Measurements from ENCODE around the gene HECW1.

HECW1 gene

DNA sequence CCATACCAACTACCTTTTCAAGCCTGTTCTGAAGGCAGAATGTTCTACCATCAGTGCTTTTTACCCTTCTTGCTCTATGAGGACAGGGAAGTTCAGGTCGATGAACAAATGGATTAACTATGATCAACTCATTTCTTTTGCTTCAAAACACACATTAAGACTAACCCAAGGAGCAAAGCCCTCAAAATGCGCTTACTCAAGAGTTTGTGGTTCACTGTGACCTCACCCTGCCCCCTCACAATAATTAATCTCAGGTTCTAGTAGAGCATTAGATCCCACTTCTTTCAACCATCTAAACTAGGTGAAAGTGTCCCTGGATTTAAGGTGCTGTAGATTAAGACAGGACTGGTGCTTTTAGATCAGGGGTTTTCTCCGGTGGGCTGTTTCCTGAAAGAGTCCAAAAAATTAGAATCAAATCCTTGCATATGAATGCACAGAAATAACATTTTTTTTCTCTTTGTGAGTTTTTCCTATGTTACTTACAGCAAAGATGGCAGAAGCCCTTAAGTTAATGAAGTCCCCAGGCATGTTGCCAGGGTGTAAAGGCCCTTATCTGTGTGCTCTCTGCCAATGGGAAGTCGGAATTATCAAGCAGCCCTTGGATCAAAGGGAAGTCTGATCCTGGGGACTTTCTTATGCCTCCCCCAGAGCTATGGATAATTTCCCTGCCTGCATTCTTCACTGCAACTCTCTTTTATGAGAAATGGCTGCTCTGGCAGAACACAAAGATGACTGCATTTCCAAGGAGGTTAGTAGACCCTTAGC lies 264.9 kb downstream of the HECW1 start:
- DNase-seq (ENCODE audit: low spot score) = no peak

DNA sequence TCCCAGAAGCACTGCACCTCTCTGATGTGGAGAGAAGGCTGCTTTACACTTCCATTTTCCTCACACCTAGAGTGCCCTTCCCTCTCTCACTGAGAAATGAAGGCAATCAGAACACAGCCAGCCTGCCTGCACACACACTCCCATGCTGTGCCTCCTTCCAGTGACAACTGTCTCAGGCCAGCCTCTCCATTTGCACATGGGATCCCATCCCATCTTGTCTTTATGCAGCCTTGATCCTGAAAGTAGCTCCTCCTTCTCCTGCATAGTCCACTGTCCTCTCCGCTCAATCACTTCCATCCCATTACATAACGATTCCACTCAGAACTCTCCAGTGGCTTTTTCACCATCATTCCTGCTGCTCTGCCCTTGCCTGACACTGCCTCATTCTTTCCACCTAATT lies 266.8 kb downstream of the HECW1 start:
- no peak for DNase-seq (ENCODE audit: low spot score)

- no peak for DNase-seq (ENCODE audit: low spot score)
Observed at GRCh38 chr7:43384616-43385308, 272.3 kb downstream of the HECW1 start.

- no peak for DNase-seq (ENCODE audit: low spot score)
Observed at GRCh38 chr7:43385309-43385680, 272.8 kb downstream of the HECW1 start.

DNA sequence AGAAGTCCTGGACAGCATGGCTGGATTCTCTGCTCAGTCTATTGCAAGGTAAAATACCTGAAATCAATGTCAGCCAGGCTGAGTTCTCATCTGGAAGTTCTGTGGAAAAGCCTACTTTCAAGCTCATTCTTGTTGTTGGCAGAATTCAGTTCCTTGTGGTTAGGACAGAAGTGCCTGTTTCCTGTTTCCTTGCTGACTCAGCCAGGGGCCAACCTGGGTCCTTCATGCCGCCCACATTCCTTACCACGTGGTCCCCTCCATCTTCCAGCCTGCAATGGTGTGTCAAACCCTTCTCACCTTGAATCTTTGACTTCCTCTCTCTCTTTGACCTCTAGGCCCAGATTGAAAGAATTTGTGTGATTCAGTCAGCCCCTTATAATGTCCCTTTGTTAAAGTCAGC lies 273.4 kb downstream of the HECW1 start:
- no peak for DNase-seq (ENCODE audit: low spot score)

DNA sequence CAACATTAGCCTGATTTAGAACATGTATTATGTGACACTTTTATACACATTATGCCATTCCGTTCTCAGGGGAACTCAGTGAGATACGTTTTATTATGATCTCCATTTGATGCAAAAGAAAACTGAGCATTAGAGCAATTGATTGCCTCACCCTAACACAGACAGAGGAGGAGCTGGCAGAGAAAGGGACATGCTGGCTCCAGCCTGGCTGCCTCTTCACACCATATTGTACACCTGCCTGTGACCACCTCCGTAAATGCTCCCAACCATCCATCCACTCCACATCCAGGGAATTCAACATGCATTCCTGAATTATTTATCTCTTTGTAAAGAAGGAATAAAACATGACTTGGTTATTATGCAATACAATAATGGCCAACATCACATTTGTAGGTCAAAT lies 275.5 kb downstream of the HECW1 start:
- no peak for DNase-seq (ENCODE audit: low spot score)

- DNase-seq (ENCODE audit: low spot score) = no peak
Observed at GRCh38 chr7:43390576-43390975, 278.1 kb downstream of the HECW1 start.

- no peak for DNase-seq (ENCODE audit: low spot score)
Observed at GRCh38 chr7:43391518-43391917, 279.1 kb downstream of the HECW1 start.

- no peak for DNase-seq (ENCODE audit: low spot score)
Observed at GRCh38 chr7:43392638-43393330, 280.3 kb downstream of the HECW1 start.

- no peak for DNase-seq (ENCODE audit: low spot score)
Observed at GRCh38 chr7:43394441-43395130, 282.1 kb downstream of the HECW1 start.

GRCh38 chr7:43395351-43395750 lies 282.9 kb downstream of the HECW1 start:
- DNase-seq (ENCODE audit: low spot score) = no peak

GRCh38 chr7:43396187-43396740 lies 283.8 kb downstream of the HECW1 start:
- DNase-seq (ENCODE audit: low spot score) = no peak

DNA sequence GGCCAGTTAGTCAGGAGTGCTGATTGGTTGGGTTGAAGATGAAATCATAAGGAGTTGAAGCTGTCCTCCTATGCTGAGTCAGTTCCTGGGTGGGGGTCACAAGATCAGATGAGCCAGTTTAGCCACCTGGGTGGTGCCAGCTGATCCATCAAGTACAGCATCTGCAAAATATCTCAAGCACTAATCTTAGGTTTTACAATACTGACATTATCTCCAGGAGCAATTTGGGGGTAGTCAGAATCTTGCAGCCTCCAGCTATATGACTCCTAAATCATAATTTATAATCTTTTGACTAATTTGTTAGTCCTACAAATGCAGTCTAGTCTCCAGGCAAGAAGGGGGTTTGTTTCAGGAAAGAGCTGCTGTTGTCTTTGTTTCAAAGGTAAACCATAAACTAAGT lies 286.4 kb downstream of the HECW1 start:
- DNase-seq (ENCODE audit: low spot score) = no peak

GRCh38 chr7:43405948-43406347 lies 293.5 kb downstream of the HECW1 start:
- no peak for DNase-seq (ENCODE audit: low spot score)

DNA sequence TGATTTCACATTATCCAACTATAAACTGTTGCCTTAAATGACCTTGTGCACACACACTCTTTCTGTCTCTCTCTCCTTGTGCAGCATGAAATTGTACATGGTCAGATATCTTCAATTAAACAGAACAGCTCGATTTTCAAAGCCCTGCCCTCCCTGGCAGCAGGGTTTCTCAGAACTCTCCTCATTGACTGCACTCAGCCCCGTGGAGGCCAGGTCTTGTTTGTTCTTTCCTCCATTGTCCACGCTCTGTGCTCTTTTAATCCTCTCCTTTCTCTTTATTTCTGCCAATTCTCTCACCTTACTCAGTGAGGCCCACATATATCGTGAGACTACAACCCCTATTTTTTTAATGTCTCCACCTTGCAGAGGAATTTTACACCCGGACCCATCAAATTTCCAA lies 294.5 kb downstream of the HECW1 start:
- no peak for DNase-seq (ENCODE audit: low spot score)

DNA sequence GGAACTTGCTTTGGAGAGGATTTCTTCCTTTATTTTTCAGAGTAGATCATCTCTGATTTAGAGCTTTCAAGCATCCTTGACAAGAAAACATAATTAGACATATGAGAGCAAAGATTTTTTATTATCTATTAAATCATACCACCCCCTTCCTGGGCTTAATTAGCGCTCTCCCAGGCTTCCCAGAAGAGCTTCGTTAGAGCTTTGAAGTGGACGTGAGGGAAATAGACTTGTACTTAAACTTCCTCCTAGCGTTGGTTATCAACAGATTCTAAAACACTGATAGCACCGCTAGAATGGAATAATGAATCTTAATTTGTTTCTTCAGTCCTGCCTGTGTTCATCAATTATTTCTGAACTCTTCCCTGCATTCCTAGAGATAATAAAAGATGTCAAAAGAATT lies 296.5 kb downstream of the HECW1 start:
- no peak for DNase-seq (ENCODE audit: low spot score)

DNA sequence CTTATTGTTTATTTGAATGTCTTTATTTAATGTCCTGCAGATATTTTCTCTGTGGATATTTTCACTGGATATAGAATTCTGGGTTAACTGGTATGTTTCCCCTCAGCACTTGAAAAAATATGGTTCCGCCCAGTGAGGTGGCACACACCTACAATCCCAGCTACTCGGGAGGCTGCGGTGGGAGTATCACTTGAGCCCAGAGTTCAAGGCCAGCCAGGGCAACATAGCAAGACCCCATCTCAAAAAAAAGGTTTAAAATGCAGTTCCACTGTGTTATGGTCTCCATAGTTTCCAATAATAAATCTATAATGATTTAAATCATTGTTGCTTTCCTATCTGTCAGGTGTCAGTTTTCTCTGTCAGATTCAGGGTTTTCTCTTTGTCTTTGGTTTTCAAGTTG lies 305.0 kb downstream of the HECW1 start:
- DNase-seq (ENCODE audit: low spot score) = no peak

DNA sequence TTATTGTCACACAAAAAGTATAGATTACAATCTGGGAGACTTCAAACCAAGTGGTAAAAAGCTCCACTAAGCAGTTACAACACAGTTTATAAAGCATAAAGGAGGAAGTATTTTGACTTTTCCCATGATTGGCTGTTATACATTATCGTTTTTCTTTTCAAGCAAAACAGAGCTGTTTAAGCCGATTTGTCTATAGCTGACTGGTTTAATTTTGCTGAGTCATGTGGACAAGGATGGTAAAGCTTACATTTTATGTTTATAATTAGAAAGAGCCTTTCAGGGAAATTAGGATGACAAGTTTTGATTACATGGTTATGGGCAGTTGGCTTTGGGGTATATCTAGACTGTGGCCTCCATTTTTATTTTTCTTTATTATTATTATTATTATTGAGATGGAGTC lies 318.0 kb downstream of the HECW1 start:
- no peak for DNase-seq (ENCODE audit: low spot score)

- no peak for DNase-seq (ENCODE audit: low spot score)
Observed at GRCh38 chr7:43431020-43431595, 318.7 kb downstream of the HECW1 start.

DNA sequence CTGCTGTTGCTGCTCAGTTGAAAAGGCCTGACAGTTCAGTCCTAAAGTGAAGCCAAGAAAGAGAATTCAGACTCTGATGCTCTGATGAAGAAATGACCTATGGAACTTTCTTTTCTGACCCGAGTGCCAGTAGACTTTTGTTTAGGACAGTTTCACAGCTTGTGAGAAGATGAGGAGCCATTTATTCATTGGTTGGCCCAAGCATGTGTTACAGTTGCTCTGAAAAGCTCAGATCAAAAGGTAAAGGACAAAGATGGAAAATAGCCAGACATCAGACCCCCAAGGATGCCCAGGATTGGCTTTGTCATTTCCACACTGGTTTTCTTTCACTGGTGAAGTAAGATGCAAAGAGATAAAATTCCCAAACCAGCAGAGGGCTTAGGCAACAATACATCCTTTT lies 321.2 kb downstream of the HECW1 start:
- no peak for DNase-seq (ENCODE audit: low spot score)

DNA sequence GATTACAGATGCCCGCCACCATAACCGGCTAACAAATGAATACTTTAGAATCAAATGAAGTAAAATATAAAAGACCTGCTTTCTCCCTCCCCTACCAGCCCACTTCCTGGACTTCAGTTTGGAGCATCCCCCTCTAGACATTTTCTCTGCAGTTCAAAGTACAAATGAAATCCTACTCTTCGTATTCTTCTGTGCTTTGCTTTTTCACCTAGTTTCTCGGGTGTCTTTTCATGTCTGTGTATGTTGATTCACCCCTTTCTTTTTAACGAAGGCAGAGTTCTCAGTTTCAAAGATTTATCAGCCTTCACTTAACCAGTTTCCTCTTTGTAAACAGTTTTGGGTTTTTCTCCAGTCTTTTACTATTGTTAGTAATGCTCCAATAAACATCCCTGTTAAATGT lies 324.6 kb downstream of the HECW1 start:
- DNase-seq (ENCODE audit: low spot score) = no peak

DNA sequence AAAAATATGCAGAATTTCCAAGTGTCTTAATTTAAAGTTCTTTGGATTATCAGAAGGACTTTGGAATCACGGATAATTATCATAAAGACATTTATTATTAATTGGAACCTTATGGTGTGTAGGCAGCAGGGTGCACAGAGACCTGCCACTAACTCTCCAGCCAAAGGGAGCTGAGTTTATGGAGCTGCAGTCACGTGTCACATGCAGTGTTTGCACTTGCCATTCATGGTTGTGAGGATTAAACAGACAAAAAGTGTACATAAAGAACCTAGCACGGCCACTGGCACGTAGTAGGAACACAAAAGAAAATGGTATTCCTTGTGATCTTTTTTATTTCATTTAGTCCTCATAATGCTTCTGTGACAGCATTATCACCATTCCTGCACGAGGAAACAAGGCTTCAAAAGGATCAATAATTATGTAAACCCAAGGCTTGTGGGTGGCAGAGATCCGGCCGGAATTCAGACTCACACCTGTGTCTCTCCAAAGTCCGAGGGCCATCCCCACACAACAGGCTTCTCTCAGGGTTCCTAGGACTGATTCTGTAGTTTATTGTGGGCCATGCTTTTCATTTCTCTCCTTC lies 326.5 kb downstream of the HECW1 start:
- DNase-seq (ENCODE audit: low spot score) = no peak

Measured in putamen (tissue), 1 donor.